GM21529 (cell line): ENCODE data around the gene NDUFS8.
A peak's percentile ranks its signal among the peaks of the same experiment; 100 is the strongest.

Source experiments
- ATAC-seq: cut with Tn5 transposase; IDR thresholded peaks from one replicate; pipeline ENCODE4 v1.9.1; 2021; ENCODE audit not compliant: unreplicated experiment

NDUFS8 gene

DNA sequence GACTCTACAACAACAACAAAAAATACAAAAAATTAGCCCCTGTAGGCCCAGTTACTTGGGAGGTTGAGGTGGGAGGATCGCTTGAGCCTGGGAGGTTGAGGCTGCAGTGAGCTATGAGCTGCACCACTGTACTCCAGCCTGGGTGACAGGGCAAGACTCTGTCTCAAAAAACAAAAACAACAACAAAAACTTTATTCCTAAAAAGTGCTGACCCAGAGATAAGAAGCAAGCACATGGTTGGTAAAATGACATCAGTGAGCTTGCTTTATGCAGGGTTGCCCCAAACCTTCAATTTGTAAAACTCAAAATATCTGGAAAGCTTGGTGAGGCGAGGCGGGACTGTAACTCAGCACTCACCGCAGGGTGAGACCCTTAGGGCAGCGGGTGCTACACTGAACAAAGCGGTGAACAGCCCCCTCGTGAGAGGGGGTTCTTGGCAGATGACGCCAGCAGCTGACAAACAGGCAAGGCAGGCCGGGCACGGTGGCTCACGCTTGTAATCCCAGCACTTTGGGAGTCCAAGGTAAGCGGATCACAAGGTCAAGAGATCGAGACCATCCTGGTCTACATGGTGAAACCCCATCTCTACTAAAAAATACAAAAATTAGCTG lies 4.9 kb downstream of the NDUFS8 start:
- ATAC-seq = no peak

- ATAC-seq = no peak
These were observed 5.7 kb downstream of the NDUFS8 start for GRCh38 chr11:68036141-68036716.

- ATAC-seq = no peak
These were observed 6.3 kb downstream of the NDUFS8 start for GRCh38 chr11:68036717-68037239.

DNA sequence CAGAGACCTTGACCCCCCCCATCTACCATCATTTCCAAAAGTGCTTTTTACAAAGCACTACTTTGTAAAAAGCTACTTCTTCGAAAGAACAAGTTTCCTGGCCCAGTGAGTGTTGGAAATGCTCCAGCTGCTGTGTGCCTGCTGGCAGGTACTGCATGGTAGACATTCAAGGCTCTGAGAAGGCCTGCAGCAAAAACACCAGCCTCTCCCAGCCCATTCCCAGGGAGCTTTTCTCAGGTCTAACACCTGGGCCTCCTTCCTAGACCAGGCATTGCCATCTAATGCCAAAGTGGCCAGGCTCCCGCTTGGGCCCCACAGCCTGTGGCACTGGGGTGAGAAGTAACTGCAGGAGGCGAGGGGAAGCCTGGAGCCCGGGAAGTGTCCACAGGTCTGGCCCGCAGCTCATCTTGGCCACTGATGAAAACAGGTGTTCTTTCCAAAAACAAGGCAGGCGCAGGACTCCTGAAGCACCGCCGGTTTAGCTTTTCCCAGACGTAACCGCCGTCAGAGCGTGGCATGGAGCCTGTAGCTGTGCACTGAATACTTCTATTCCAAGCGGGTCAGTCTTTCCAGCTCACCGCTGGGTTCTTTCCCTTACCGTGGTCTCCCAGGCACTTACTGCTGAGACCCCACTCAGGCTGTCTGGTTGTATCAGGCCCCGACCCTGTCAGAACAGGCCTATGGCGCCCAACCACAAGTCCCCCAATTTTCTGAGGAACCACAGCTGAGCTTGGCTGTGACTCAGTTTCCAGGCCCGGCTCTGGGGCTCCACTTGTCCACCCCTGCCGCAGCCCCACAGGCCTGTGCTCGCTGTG lies 7.1 kb downstream of the NDUFS8 start:
- no peak for ATAC-seq

GRCh38 chr11:68038226-68038717 lies 7.8 kb downstream of the NDUFS8 start:
- ATAC-seq = no peak

- peak; percentile 53 for ATAC-seq
These were observed 8.4 kb downstream of the NDUFS8 start, which contains the start of gene TCIRG1 for GRCh38 chr11:68038718-68039525. Gene TCIRG1, plus strand, starts transcription at chr11:68039025. Its CDS starts 2,247 bp downstream, at chr11:68041272.

DNA sequence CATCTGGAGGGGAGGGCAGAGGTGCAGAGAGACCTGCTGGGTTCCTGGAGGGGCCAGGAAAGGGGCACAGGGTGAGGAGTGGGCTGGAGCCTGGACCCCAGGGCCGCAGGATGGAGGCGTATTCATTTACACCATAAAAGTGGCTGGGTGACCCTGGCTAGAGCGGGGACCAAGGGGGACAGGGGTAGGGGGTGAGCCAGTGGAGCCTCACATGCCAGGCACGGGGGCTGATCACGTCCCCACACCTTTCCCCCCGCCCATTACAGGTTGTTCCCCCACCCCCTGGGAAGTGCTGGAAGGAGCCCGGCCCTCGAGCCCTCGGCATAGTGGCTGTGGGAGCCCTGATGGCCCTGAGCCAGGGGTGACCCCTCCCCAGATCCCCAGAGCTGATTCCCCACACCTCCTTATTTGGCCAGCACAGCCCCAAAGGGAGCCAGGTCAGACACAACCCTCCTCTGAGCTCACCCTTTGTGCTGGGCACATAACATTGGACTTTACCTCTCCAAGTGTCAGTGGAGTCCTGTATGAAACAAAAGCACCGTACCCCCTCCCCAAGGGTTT lies 9.1 kb downstream of the NDUFS8 start:
- ATAC-seq = no peak

DNA sequence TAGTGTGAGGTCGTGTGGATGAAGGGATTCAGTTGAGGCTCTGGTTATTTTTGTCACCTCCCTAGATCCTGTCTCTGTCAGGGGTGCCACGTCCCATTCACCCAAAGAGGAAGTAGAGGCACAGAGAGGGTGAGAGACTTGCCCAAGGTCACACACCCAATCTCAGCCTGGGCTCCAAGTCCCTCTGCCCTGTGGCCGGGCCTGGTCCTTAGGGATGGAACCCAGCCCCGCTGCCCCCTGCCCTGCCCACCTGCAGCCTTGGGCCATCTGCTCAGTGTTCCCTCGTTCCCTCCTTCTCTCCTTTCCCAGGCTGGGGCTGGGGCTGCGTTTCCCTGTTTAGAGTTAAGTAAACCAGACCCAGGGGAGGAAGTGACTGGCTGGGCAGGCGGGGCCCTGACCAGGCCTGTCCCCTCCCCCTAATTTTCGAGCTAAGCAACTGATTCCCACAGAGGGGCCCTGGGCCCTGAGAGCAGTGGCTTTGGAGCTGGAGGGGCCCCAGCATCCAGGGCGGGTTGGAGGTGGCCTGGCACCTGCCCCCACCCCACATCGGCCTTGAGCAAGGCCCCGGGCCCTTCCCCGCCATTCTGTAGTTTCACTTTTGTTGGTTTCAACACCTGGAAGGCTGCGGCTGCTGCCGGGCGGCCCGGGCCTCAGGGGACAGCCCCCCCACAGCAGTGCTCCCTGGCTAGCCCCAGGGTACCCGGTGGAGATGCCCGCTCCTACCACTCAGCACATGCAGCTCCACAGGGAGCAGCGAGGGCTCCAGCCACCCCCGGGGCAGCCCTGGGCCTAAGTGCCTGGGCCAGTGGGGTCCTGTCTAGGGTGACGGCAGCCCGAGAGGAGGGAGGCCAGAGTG lies 9.8 kb downstream of the NDUFS8 start:
- ATAC-seq = peak; percentile 52

DNA sequence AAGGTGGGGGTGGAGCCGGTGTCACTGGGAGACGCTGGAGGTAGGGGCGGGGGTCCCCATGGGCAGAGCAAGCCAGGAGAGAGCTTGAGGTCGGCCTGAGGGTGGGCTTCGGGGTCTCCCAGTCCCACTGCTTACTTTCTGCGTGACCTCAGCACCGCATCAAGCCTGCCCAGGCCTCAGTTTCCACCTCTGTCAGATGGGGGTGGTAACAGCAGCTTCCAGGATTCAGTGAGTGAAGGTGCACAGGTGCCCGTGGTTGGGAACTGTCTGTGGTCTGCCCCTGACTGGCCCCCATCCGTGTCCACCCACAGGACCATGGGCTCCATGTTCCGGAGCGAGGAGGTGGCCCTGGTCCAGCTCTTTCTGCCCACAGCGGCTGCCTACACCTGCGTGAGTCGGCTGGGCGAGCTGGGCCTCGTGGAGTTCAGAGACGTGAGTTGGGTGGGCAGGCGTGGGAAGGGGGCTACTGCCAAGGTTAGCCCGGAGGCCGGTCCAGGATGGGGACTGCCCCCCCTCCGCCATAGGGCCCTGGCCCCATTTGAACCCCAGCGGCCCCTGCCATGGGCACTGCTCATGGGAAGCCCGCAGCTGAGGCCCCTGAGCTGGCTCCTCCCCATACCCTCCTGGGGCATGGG lies 10.6 kb downstream of the NDUFS8 start:
- ATAC-seq = no peak

DNA sequence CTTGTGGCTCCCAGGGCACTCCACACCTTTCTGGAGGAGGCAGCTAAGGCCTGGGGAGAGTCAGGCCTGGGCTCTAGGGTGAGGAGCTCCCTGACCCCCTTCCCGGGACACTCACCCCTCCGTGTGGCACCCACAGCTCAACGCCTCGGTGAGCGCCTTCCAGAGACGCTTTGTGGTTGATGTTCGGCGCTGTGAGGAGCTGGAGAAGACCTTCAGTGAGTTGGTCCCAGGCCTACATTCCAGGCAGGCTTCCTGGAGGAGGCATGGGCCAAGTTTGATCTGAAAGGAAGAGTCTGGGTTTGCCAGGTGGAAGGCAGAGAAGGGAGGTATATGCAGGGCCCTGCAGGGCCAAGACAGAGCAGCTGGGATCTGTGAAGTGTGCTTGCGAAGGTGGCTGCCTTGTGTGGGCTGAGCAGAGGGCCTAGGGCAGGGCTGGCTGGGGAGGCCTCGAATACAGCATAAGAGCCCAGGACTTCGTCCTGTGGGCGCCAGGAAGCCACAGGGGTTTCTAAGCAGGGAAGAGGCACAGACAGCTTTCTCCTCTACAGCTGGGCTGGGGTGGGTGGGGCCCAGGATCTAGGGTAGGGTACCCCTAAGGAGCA lies 11.2 kb downstream of the NDUFS8 start:
- ATAC-seq = no peak

- no peak for ATAC-seq
These were observed 11.9 kb downstream of the NDUFS8 start for GRCh38 chr11:68042219-68043028.

- ATAC-seq = no peak
These were observed 12.5 kb downstream of the NDUFS8 start for GRCh38 chr11:68043029-68043348.

DNA sequence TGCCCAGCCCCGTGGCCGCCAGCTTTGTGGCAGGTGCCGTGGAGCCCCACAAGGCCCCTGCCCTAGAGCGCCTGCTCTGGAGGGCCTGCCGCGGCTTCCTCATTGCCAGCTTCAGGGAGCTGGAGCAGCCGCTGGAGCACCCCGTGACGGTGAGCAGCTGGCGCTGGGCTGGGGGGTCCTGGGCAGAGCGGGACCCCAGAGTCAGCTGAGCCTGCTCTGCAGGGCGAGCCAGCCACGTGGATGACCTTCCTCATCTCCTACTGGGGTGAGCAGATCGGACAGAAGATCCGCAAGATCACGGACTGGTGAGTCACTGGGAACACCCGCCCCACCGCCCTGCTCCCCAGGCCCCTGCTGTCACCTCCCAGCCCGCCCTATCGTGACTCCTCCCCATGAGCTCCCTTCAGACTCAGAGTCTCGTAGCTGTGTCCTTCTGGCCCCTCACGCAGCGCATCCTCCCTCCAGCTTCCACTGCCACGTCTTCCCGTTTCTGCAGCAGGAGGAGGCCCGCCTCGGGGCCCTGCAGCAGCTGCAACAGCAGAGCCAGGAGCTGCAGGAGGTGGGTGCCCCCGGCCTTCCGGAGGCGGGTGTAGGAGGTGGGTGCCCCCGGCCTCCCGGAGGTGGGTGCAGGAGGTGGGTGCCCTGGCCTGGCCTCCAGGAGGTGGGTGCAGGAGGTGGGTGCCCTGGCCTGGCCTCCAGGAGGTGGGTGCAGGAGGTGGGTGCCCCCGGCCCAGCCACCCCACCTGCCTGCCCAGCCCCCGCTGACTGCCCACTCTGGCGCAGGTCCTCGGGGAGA lies 13.1 kb downstream of the NDUFS8 start:
- ATAC-seq = no peak

DNA sequence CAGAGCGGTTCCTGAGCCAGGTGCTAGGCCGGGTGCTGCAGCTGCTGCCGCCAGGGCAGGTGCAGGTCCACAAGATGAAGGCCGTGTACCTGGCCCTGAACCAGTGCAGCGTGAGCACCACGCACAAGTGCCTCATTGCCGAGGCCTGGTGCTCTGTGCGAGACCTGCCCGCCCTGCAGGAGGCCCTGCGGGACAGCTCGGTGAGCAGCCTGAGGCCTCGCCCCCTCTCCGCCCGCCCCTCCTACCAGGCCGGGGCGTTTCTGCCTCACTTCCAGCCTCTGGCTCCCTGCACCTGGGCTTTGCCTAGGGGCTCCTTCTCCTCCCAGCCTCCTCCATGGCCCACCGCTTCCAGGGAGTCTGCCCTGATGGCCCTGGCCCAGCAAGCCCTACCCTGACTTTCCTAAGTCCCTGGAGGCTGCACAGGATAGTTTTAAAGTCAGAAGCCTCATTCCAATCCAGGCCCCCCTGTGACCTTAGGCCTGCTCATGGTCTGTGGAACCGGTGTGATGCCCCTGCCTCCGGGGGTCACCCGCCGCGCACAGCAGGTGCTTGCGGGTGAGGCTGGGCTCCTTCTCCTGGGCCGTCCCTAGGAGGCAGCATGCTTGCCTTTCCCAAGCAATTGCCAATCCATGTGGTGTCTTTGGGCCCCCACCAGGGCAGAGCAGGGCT lies 13.8 kb downstream of the NDUFS8 start:
- no peak for ATAC-seq

- ATAC-seq = no peak
These were observed 14.4 kb downstream of the NDUFS8 start for GRCh38 chr11:68044898-68045351.

DNA sequence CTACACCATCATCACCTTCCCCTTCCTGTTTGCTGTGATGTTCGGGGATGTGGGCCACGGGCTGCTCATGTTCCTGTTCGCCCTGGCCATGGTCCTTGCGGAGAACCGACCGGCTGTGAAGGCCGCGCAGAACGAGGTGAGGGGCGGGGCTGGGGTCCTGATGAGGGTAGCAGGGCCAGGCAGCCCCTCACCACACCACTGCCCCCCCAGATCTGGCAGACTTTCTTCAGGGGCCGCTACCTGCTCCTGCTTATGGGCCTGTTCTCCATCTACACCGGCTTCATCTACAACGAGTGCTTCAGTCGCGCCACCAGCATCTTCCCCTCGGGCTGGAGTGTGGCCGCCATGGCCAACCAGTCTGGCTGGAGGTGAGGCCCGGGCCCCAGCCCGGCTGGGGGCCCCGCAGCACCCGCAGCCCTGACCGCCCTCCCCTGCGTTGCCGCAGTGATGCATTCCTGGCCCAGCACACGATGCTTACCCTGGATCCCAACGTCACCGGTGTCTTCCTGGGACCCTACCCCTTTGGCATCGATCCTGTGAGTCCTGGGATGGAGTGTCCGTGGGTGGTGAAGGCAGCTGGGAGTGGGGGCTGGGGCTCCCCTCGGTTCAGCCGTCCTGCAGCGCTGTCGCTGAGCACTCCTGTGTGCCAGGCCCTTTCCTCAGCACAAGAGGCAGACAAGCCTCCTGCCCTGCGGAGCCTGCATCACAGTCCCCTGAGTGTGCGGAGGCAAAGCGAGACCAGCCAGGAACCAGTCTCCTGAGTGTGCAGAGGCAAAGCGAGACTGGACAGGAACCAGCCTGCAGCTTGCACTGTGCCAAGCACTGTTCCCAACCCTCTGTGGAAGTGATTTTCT lies 17.2 kb downstream of the NDUFS8 start:
- ATAC-seq = no peak
